Measurements from ENCODE around the gene LDLRAD3.
"Not testable (repeated sequence)": the region's sequence is repeated elsewhere in the genome, so short reads cannot be mapped to it uniquely, and the experiment has no call there.

LDLRAD3 gene

DNA sequence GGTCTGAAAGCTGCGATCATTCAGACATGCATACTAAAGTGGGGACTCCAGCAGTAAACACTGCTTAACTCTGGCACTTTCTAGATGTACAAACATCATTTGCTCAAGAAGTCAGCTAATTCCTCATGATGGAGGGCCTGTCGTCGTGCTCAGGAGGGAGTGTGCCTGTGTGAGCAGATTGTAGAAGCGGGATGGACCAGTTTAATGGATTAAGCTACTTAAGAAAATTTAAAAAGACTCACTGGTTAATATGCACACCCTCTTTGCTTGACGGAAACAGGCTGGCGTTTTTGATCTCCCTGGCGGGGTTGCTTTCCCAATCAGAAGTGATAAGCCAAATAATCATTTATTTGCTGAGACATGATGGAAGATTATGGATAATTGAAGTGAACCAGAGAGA, 79.0 kb downstream of the LDLRAD3 start:
- DNase-seq, result no peak

DNA sequence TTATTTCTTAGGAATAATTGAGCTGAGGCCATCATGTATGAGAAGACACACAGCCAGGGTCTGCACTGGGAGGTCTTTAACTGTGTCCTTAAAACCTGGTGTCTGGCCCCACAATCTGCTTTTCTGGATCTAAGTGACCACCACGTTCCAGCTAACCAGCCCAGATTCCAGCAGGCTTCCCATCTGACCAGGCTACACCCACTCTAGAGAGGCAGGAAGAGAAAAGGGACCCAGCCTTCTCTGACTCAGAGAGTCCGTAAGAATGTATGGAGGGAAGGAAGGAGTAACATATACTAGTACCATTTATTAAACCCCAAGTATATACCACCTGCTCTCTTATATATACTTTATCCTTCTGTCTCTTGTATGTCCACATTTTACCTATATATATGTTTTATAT, 80.1 kb downstream of the LDLRAD3 start:
- DNase-seq, result no peak

DNA sequence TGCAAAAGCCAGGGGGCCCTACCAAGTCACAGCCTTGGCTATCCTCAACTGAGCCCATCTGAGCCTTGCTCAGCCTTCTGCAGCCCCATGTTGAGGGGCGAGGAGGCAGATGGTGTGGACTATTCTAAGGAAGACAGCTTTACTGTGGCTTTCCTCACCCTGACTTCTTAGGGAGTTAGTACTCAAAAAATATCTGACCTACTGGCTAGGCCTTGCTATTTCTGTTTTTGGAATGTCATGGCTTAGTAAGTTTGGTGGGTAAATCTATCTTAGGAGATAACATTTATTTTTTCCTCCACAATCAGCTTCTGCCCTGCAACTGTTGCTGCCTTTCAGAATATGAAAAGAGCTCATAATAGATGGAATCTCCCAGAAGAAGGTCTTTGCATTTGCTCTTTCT, 80.9 kb downstream of the LDLRAD3 start:
- no peak for DNase-seq

DNA sequence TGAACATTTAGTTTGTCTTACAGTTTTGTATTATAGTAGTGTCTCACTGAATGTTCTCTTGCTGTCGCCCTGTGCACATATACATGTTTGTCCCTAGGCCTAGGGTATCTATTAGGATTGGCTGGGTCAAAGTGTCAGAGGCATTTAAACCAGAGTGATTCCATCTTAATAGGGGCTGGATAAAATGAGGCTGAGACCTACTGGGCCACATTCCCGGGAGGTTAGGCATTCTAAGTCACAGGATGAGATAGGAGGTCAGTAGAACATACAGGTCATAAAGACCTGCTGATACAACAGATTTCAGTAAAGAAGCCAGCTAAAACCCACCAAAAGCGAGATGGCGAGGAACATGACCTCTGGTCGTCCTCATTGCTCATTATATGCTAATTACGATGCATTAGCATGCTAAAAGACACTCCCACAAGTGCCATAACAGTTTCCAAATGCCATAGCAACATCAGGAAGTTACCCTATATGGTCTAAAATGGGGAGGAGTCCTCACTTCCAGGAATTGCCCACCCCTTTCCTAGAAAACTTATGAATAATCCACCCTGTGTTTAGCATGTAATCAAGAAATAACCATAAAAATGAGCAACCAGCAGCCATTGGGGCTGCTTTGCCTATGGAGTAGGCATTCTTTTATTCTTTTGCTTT, 82.6 kb downstream of the LDLRAD3 start:
- DNase-seq, result no peak

DNA sequence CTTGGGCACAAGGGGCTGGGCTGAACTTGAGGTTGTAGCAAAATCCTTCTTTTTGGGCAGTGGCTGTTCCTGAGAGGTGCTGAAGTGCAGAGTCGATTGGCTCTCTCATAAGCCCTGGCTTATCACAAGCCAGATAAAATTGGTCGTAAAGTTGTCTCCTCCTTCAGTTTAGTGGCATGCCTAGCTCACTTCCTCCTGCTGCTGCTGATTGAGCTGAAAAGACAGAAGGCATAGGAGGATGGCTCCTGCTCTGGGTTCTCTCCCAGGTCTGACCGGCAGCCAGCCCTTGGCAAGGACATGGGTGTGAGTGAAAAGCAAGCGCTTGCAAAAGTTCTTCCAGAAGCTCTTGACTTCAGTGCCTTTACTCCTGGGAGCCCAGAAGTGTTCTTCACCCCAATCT, 83.9 kb downstream of the LDLRAD3 start:
- DNase-seq, result no peak

DNA sequence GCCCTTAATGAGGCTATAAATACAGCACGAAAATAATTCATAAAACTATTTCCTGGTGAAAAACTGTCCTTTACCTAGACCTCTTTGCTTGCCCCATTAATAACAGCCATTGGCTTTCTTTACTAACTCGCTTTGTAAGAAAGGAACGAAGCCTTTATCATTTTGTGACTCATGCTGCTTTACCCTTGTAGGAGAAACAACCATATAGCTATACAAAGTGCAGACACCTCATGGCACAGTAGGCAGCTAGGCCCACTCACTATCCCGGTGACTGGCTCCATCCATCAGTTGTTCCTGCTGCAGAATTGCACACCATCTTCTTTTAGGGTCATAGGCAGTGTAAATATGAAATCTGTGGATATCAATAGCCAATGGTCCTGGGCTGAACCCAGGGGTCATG, 85.8 kb downstream of the LDLRAD3 start:
- no peak for DNase-seq

DNA sequence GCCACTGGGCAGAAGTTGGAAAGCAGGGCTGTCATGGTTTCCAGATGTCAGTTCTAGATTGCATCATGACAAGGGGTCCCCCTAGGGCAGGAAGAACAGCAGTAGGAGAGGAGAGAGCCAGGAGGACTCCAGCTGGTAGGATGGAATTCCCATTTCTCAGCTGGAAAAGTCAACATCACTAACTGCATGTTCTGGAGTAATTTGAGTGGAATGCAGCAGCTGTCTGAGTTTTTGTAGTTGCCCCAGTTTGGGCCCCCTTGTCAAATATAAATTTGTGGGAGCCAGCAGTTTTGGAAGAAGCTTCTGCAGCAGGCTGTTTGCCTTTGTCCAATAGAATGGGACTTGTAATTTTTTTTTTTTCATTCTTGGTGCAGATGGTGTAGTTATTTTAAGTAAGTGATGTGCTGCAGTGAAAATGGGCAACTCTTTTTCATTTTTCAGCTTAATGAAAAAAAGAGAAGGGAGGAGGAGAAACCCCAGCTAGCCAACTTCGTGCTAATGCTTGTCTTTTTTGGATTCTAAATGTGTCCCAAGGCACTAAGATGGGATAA, 86.9 kb downstream of the LDLRAD3 start:
- DNase-seq, result no peak

DNA sequence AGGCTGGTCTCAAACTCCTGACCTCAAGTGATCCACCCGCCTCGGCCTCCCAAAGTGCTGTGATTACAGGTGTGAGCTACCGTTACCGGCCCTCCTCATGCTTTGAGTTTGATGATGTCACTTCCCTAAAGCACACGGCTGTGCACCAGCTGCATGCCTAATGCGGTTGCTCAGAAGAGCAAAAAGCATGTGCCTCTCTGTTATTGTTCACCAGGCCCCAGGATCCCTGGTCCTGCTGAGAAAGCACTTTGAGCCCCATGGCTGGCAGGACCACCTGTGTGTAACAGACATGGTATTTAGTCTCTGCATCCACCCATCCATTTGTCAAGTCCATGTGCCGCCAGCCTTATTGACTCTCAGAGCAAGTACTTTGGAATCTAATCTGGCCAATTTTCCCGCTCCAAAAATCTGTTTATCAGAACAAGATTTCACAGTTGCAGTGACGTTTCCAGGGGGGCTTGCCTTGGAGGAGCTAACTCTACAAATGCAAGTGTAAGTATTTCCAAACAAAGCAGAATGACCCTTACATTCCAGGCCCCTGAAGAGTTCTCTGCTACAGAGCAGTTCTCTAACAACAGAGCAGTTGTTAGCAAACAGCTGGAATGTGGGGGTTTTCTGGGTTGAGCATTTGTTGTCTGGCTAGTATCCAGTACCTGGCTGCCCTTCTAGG, 89.4 kb downstream of the LDLRAD3 start:
- no peak for DNase-seq

DNA sequence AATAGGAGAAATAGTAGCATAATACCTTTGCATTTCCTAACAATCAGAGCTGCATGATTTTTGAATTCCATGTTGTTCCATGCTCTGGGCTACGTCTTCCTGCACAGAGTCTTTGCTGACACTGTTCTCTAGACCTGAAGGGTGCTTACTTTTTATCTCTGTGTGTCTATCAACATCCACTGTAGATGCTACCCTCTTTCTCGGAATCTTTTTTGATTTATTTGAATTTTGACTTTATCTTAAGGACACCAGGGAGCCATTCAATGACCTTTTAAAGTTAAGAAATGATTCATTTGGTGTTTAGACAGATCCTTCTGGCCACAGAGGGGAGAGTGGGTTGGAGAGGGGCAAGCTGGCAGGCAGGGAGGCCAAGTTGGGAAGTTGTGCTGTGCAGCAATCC, 90.1 kb downstream of the LDLRAD3 start:
- DNase-seq, result no peak

DNA sequence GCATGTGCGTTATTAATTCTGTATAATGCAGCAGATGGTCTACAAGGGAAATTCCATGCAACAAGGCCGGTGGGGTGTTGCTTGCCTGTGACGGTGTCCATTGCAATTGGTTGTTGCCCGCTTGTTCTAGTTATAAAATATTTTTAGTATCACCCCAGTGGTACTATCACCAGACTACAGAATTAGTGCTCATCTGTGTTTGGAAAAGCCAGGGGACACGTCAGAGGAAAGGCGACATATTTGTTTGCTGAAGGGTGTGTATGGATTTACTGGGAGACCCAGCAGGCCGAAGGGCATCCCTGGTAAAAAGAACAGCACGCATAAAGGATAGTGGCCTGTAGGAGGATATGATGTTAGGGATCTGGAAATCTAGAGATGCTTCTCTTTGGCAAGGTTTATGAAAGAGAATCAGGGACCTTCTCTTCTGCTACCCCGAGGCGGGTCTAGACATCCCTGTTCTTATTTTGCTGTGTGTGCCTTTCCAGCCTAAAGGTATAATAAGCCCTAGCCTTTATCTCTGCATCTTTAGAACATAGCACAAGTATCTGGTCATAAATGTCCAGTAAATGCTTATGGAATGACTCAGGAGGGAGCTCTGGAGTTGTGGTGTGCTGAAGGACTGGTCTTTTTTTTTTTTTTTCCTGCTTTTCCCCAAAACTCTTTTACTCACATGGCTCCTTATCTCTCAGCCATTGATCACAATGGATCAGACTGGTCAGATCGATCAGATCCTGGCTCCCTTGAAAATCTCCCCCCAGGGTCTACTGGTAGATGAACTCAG, 90.9 kb downstream of the LDLRAD3 start:
- DNase-seq, result no peak

DNA sequence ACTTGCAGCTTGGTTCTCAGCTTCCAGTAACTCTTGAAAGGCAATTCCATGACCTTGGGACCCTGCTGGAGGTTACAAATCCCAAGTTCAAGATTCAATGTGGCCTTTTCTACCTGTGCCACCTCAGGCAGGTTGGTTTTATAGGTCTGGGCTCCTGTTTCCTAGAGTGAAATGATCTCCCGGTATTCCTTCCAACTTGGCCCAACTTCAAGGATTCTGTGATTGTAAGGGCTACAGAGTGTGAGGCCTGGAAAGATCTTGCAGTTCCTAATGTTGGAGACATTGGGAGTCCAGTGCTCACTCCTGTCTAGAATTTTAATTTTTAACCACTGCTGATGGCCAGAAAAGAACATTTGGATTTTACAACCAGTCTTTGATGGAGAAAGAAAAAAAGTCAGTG, 91.6 kb downstream of the LDLRAD3 start:
- no peak for DNase-seq

DNA sequence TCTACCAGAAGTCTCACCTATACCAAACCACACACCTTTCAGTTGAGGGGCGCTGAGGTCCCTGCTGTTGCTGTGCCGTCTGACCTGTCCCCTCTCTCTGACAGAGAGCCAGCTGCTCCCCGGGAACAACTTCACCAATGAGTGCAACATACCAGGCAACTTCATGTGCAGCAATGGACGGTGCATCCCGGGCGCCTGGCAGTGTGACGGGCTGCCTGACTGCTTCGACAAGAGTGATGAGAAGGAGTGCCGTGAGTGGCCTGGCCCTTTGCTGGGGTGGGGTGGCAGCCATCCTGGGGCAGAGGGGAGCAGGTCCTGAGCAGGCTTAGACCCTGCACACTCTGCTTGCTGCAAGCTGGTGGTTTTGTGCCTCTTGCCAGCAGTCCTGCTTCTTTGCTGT, 92.1 kb downstream of the LDLRAD3 start:
- no peak for DNase-seq

DNA sequence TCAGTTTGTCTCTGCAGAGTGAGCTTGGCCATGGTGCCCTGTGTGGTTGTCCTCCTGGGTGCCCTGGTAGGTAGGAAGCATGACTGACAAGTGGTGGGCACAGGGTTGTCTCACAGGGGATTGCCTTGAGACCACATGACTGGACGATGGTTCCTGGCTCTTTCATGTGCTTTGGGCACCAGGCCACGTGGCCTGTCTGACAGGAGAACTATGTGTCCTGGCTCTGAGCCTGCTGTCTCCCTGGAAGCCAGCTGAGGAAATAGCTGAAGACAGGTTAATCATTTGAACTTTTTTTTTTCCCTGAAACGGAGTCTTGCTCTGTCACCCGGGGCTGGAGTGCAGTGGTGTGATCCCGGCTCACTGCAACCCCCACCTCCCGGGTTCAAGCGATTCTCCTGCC, 93.2 kb downstream of the LDLRAD3 start:
- DNase-seq, result no peak

DNA sequence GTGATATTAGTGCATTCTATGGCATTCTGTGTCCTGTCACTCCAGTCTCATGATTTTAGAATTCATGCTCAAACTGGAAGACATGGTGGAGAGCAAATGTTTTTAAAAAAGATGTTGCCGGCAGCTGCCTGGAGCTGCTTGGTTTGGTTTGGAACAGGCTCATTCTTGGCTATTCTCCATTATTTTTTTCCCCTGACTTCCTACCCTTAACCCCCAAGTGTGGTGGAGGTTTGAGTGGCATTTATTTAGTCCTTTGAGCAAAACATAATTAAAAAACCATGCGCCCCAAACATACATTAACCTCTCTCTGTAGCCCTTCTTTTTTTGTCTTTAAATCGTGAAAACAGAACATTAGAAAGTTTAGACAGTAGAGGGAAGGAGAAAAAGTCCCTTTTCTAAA, 94.7 kb downstream of the LDLRAD3 start:
- DNase-seq, result no peak

DNA sequence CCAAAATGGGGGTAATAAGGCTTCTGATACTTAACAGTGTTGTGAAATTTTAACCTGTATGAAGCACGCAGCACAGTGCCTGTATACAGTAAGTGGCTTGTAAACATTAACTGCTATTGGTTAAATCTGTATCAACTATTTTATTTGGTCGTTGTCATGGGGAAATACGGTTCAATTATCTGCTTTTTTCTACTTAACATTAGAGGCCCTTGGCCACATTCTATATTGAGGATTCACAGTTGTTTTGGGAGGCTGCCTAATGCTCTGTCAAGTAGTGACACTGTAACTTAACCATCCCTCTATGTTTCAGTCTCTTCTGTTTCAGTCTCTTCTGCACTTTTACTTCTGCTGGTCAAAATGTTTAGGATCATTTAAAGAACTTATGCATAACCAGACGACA, 95.6 kb downstream of the LDLRAD3 start:
- DNase-seq, result no peak

DNA sequence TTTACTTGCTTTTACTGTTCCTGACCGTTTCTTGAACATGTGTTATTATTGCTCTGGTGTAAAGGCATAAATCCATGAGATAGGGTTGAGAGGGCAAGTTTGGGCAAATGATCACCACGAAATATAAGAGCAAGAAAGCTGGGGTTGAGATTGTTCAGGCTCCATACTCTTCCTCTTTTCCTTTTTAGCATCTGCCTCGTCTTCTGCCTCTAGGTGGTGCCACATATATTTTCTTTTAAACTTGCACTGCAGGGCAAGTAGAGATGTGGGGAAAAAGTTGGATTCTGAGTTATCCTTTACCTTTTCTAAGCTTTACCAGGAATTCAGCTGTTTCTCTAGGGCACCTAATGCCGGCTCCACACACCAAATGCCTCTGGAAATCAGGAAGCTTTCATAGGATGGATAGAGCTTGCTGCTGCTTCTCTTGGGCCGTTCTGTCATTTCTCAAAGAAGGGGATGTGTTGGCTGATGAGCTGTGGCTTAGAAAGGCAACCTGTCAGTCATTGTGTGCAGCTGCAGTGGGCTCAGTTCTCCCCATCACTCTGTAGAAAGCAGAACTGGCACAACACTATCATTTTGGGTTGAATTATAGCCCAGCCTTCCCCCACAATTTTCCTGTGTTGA, 98.2 kb downstream of the LDLRAD3 start:
- DNase-seq, result no peak

DNA sequence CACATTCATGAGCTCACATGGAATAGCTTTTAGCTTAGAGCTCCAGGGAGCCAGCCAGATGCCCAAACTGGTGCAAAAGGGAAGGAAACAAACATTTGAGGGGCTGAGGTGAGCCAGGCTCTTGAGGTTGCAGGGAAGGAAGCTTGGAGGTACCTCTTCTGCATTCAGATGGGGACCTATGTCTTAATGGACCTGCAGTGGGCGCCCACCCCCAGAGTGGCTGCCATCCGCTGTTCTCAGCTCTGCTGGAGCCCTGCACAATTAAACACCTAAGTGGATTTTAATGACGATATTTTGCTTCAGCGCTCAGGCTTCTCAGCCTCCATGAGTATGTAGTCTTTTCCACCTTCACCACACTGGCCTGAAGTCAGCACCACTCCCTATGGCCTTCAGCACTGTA, 100.8 kb downstream of the LDLRAD3 start:
- DNase-seq, result no peak

DNA sequence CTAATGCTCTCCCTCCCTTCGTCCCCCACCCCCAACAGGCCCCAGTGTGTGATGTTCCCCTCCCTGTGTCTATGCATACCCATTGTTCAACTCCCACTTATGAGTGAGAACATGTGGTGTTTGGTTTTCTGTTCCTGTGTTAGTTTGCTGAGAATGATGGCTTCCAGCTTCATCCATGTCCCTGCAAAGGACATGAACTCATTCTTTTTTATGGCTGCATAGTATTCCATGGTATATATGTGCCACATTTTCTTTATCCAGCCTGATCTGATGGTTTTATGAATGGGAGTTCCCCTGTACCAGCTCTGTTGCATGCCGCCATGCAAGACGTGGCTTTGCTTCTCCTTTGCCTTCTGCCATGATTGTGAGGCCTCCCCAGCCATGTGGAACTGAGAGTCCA, 102.1 kb downstream of the LDLRAD3 start:
- not testable (repeated sequence) for DNase-seq

DNA sequence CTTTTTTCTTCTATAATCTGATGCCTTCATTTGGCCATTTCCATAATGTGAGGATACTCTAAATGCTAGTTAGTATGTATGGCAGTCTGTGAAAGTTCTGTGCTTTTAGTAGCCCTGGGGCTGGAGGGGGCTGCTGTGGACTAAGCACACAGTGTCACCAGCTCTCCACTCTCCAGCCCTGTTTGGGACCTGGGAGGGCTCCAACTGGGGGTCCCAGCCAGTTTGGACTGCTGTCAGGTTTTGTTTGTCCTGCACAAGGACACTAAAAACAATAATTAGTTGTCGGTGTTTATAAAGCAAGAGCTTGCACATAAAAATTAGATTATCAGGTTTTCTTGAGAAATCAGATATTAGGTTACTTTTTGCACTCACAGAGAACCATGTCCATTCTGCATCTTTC, 103.1 kb downstream of the LDLRAD3 start:
- peak; percentile 51 for DNase-seq

DNA sequence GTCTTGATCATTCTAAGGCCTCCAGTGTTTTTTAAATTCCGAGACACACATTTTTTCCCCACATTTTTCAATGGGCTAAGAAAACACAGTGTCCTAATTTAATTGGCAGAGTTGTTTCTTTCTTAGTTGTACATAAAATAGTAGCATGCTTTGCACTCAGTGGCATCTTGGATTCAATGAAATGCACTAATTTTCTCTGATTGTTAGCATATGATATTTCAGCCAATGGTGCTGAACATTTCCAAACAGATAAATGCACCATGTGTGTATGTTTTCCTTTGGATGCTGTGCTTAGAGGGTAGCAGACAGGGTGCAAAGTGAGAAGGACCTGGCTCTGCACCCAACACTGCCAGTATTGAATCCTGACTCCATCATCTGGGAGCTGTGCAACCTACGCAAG, 103.5 kb downstream of the LDLRAD3 start:
- DNase-seq, result no peak

DNA sequence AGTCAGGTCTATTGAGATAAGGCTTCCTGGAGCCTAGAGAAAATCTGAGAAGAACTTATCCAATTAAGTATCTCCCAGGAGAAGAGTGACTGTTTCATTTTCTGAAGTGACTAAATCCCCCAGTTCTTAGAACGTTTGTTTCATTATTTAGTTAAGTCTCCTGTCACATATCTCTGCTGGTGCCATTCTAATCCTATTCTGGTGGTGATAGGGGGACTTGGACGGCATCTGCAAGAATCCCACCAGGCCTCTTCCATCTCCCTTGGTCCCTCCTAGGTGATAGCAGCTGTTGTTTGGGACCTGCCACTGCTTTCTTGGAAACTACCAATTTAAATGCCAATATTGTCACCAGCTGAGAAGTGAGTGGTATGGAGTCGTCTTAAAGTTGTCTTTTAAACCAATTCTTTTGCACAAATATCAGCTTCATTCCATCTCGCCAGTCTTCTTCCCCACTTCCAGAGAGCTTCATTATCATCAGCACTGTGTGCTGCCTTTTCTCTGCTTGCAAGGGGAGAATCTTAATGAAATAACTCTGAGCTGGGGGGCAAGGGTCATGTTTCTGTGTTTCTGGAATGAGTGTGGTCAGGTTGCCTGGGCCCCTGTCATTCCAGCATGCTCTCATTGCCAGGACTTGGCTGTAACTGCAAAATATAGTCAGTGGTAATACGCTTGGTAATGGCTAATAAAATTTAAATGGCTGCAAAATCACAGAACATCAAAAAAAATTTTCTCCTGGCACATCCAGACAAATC, 104.8 kb downstream of the LDLRAD3 start:
- DNase-seq, result peak; percentile 14

DNA sequence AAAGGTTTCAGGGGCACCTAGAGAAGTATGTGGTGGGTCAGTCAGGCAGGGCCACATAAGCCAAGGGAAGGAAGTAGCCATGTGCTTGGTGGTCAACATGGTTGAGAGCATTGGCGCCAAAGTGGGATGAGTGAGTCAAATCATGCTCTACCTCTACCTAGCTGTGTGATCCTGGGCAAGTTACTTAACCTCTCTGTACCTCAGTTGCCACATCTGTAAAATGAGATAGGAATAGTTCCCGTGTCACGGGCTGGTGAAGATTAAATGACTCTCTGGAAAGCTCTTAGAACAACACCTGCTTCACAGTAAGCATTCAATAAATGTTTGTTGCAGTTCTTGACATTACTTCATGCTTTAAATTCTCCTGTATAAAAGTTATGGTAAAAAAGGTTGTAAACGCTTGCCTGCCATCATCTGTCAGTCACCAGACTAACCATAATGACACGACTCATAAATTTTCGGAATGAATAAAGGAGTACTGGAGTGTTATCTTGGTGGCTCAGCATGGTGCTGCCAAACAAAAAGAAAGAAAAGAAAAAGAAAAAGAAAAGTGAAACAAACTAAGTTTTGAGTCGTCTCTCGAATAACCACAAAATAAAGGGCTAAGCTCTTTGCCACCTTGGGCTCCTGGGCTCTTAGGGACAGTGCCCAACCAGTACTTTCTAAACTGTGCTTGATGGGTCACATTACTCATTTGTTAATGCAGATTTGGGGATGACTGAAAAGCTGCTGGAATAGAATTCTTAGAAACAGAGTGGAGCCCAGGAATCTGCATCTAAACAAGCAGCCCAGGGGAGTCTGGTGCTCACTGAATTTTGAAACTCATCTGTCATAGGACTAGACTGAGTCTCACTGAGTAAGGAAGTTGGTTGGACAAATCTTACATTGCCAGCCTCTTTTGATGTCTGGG, 107.6 kb downstream of the LDLRAD3 start:
- DNase-seq, result no peak

Measured in midbrain (tissue), 1 donor.